Globus pallidus (tissue), 1 donor: ENCODE results near the gene MSI1.
A peak's percentile ranks its signal among the peaks of the same experiment; 100 is the strongest.

ENCODE experiments used
- DNase-seq: peaks from one replicate; pipeline ENCODE4 v3.0.0-alpha.2; 2015; ENCODE audit warnings: low spot score

Gene MSI1

GRCh38 chr12:120321382-120322202, 47.4 kb downstream of the MSI1 start:
- no peak for DNase-seq

- DNase-seq: peak; percentile 99
Measured at GRCh38 chr12:120317224-120318105, 51.5 kb downstream of the MSI1 start.

GRCh38 chr12:120316798-120317223, 52.2 kb downstream of the MSI1 start:
- no peak for DNase-seq

GRCh38 chr12:120314220-120314619, 54.7 kb downstream of the MSI1 start:
- DNase-seq: no peak

- DNase-seq: peak; percentile 97
Measured at GRCh38 chr12:120301962-120302815, 66.8 kb downstream of the MSI1 start, which contains the start of gene SIRT4. Gene SIRT4, plus strand, starts transcription at chr12:120302321. Its CDS starts 1,241 bp downstream, at chr12:120303562.

GRCh38 chr12:120292661-120293531, 76.1 kb downstream of the MSI1 start, which contains the start of gene RNU4-1:
Gene RNU4-1, minus strand, starts transcription at chr12:120293237.
- DNase-seq: peak; percentile 87

- no peak for DNase-seq
Measured at GRCh38 chr12:120292411-120292660, 76.6 kb downstream of the MSI1 start.
